Left lung (tissue), 10 donors: Measurements from ENCODE around the gene PTGFR. TPM values are rescaled to one million over a fixed set of nuclear protein-coding genes. Genes with fewer than 3 reads are reported as not detected.

Experiments used
- ATAC-seq: fragments of 200-7000 bp; cut with Tn5 transposase; one replicate; pipeline ENCODE4 v1.9.1; 2020; ENCODE audit warnings: moderate library complexity
- DNase-seq, 4 donors: peaks; one replicate each; pipeline ENCODE4 v3.0.0-alpha.2; 2013 to 2020
- H3K27ac ChIP-seq, 2 donors: fragments of 200-600 bp; sonication (generic) in 1 of 2; one replicate each; pipeline versions ENCODE4 v1.5.0 to v1.8.0; 2020 to 2021
- H3K27me3 ChIP-seq, 2 donors: fragments of 200-600 bp; sonication (generic) in 1 of 2; one replicate each; pipeline versions ENCODE4 v1.5.0 to v1.8.0; 2020 to 2021
- H3K36me3 ChIP-seq, 2 donors: fragments of 200-600 bp; sonication (generic) in 1 of 2; one replicate each; pipeline versions ENCODE4 v1.5.0 to v1.8.0; 2020 to 2021
- H3K4me1 ChIP-seq, 2 donors: fragments of 200-600 bp; one replicate each; pipeline ENCODE4 v1.8.0; 2021
- H3K4me3 ChIP-seq, 2 donors: fragments of 200-600 bp; sonication (generic) in 1 of 2; one replicate each; pipeline versions ENCODE4 v1.5.0 to v1.8.0; 2020 to 2021; ENCODE audit warnings: mild to moderate bottlenecking in 1 of 2
- H3K9me3 ChIP-seq, 2 donors: fragments of 200-600 bp; sonication (generic) in 1 of 2; one replicate each; pipeline versions ENCODE4 v1.5.0 to v1.8.0; 2020 to 2021
- intact Hi-C, 2 donors: fragments of 100-400 bp; cut with DNase I; formaldehyde crosslinking; loops; one replicate each; pipeline versions ENCODE4 v1.11.2 to v1.14.2; 2022
- polyA plus RNA-seq, 6 donors: library from polyadenylated mRNA; unstranded; fragments of 120-200 nt; gene quantifications; one replicate each; pipeline ENCODE4 v1.2.1, GENCODE V29; 2013; ENCODE audit not compliant: insufficient read length in 6 of 6
- total RNA-seq, 2 donors: library from RNA; stranded (reverse); fragmentation: NEBNext Ultra II Directional; extraction: Animal tissue kit (Norgen Biotek cat#: 25700); gene quantifications; one replicate each; pipeline ENCODE4 v1.2.1, GENCODE V29; 2021
- TF ChIP-seq, protein P1 (sequence below), 2 donors: fragments of 200-600 bp; sonication (generic) in 1 of 2; IDR thresholded peaks; one replicate each; pipeline versions ENCODE4 v1.5.0 to v1.8.0; 2021; ENCODE audit warnings: antibody characterized with exemption in 2 of 2
- donor health status: DM: no; HTN: yes; CAD: no.
- donor health status: DM: no; HTN: no; CAD: no.

PTGFR gene
- total and polyA plus RNA-seq, 8 donors: 0.10 to 4.7 (median 0.16) TPM

- Histone ChIP-seq H3K9me3 (peaks cover 0 to 10% of the 10 kb centered on the region in 2 donors), H3K4me1 (no peaks in the 10 kb centered on the region), H3K27ac (no peak overlapping the region), H3K36me3 (no peaks in the 10 kb centered on the region), H3K27me3 (no peaks in the 10 kb centered on the region), H3K4me3 (no peak overlapping the region)
- DNase-seq (no peak), ATAC-seq (no peak)
- TF ChIP-seq, protein P1, sequence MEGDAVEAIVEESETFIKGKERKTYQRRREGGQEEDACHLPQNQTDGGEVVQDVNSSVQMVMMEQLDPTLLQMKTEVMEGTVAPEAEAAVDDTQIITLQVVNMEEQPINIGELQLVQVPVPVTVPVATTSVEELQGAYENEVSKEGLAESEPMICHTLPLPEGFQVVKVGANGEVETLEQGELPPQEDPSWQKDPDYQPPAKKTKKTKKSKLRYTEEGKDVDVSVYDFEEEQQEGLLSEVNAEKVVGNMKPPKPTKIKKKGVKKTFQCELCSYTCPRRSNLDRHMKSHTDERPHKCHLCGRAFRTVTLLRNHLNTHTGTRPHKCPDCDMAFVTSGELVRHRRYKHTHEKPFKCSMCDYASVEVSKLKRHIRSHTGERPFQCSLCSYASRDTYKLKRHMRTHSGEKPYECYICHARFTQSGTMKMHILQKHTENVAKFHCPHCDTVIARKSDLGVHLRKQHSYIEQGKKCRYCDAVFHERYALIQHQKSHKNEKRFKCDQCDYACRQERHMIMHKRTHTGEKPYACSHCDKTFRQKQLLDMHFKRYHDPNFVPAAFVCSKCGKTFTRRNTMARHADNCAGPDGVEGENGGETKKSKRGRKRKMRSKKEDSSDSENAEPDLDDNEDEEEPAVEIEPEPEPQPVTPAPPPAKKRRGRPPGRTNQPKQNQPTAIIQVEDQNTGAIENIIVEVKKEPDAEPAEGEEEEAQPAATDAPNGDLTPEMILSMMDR (IDR thresholded peaks at IDR 0.05): no peak
- intact Hi-C loops: no loop called here
Measured at GRCh38 chr1:78541479-78541878, 50.7 kb downstream of the PTGFR start.

- Histone ChIP-seq H3K27ac (no peak overlapping the region), H3K9me3 (peaks cover 0 to 12% of the 10 kb centered on the region in 2 donors), H3K27me3 (no peaks in the 10 kb centered on the region), H3K36me3 (no peaks in the 10 kb centered on the region), H3K4me1 (no peaks in the 10 kb centered on the region), H3K4me3 (no peak overlapping the region)
- intact Hi-C loops: no loop called here
- TF ChIP-seq, protein P1 (IDR thresholded peaks at IDR 0.05): no peak
- no peak for DNase-seq
- no peak for ATAC-seq
Measured at GRCh38 chr1:78543941-78544643, 53.3 kb downstream of the PTGFR start.

GRCh38 chr1:78547081-78547480, 56.3 kb downstream of the PTGFR start:
- intact Hi-C loops: no loop called here
- no peak overlapping the region for H3K4me3 ChIP-seq
- ATAC-seq: no peak
- H3K36me3 ChIP-seq: no peaks in the 10 kb centered on the region
- no peaks in the 10 kb centered on the region for H3K27me3 ChIP-seq
- TF ChIP-seq, protein P1 (IDR thresholded peaks at IDR 0.05): no peak
- no peak for DNase-seq
- no peaks in the 10 kb centered on the region for H3K4me1 ChIP-seq
- peaks cover 0 to 21% of the 10 kb centered on the region in 2 donors for H3K9me3 ChIP-seq
- no peak overlapping the region for H3K27ac ChIP-seq

DNA sequence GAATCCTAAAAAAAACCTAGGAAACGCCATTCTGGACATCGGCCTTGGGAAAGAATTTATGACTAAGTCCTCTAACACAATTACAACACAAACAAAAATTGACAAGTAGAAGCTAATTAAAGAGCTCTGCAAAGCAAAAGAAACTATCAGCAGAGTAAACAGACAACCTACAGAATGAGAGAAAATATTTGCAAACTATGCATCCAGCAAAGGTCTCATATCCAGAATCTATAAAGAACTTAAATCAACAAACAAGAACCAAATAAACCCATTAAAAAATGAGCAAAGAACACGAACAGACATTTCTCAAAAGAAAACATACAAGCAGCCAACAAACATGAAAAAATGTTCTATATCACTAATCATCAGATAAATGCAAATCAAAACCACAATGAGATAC, 58.6 kb downstream of the PTGFR start:
- H3K4me1 ChIP-seq: no peaks in the 10 kb centered on the region
- H3K4me3 ChIP-seq: no peak overlapping the region
- intact Hi-C loops: no loop called here

DNA sequence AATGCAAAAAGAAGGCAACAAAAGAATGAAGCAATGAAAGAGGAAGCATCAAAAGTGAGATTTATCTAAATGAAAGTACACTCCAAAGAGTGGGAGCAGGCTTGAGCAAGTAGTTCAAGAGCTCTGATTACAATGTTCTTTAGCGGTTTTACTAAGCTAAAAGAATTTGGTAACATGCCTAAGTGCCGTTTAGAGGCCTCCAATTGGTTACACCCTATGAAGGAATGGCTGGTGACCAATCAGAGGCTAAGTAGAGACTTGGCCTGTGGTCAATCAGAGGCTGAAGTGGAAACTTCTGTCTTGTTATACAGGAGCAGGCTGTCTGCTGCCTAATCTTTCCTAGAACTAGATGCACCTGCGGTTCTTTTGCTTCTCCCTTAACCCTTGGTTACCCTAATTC, 59.1 kb downstream of the PTGFR start:
- Histone ChIP-seq H3K27ac (no peak overlapping the region), H3K9me3 (peaks cover 0 to 34% of the 10 kb centered on the region in 2 donors), H3K4me1 (no peaks in the 10 kb centered on the region), H3K36me3 (no peaks in the 10 kb centered on the region), H3K27me3 (no peaks in the 10 kb centered on the region), H3K4me3 (no peak overlapping the region)
- intact Hi-C loops: no loop called here
- ATAC-seq: no peak
- TF ChIP-seq, protein P1 (IDR thresholded peaks at IDR 0.05): no peak
- DNase-seq: no peak

More for the DNA sequence above, 58.6 kb downstream of the PTGFR start:
- Histone ChIP-seq H3K36me3 (no peaks in the 10 kb centered on the region), H3K27ac (no peak overlapping the region), H3K27me3 (no peaks in the 10 kb centered on the region), H3K9me3 (peaks cover 0 to 28% of the 10 kb centered on the region in 2 donors)
- DNase-seq (no peak), ATAC-seq (no peak)
- TF ChIP-seq, protein P1 (IDR thresholded peaks at IDR 0.05): no peak
